GM21360 (cell line): ENCODE results near the gene MBOAT2.

Experiments used
- ATAC-seq: cut with Tn5 transposase; IDR thresholded peaks from one replicate; pipeline ENCODE4 v1.9.1; 2021; ENCODE audit warnings: mild to moderate bottlenecking, moderate library complexity; ENCODE audit not compliant: unreplicated experiment

The MBOAT2 gene

GRCh38 chr2:9018109-9018508, 14.6 kb upstream of the MBOAT2 start:
- ATAC-seq: no peak

- ATAC-seq: no peak
These were observed 13.9 kb upstream of the MBOAT2 start for GRCh38 chr2:9017411-9017810.

GRCh38 chr2:9015998-9016397, 12.5 kb upstream of the MBOAT2 start:
- no peak for ATAC-seq

GRCh38 chr2:9013403-9013802, 9.9 kb upstream of the MBOAT2 start:
- no peak for ATAC-seq

GRCh38 chr2:9010866-9011265, 7.4 kb upstream of the MBOAT2 start:
- ATAC-seq: no peak

GRCh38 chr2:9008951-9009664, 5.6 kb upstream of the MBOAT2 start:
- ATAC-seq: no peak

GRCh38 chr2:9006368-9006767, 2.9 kb upstream of the MBOAT2 start:
- ATAC-seq: no peak

- no peak for ATAC-seq
These were observed 1.1 kb upstream of the MBOAT2 start for GRCh38 chr2:9004338-9005204.

GRCh38 chr2:9003366-9003615, 193 bp downstream of the MBOAT2 start:
- no peak for ATAC-seq

GRCh38 chr2:9002637-9003365, 683 bp downstream of the MBOAT2 start:
- no peak for ATAC-seq

- no peak for ATAC-seq
These were observed 1.2 kb downstream of the MBOAT2 start for GRCh38 chr2:9002313-9002636.

GRCh38 chr2:9001778-9002177, 1.7 kb downstream of the MBOAT2 start:
- no peak for ATAC-seq

- no peak for ATAC-seq
These were observed 2.3 kb downstream of the MBOAT2 start for GRCh38 chr2:9001229-9001628.

GRCh38 chr2:9000442-9000841, 3.0 kb downstream of the MBOAT2 start:
- ATAC-seq: no peak

GRCh38 chr2:8999797-9000196, 3.7 kb downstream of the MBOAT2 start:
- ATAC-seq: no peak

- no peak for ATAC-seq
These were observed 4.4 kb downstream of the MBOAT2 start for GRCh38 chr2:8999102-8999446.

- no peak for ATAC-seq
These were observed 4.9 kb downstream of the MBOAT2 start for GRCh38 chr2:8998418-8999101.

- ATAC-seq: no peak
These were observed 5.9 kb downstream of the MBOAT2 start for GRCh38 chr2:8997631-8998030.

GRCh38 chr2:8997108-8997507, 6.4 kb downstream of the MBOAT2 start:
- ATAC-seq: no peak

GRCh38 chr2:8996006-8996405, 7.5 kb downstream of the MBOAT2 start:
- no peak for ATAC-seq

GRCh38 chr2:8994386-8994785, 9.1 kb downstream of the MBOAT2 start:
- ATAC-seq: no peak

- no peak for ATAC-seq
These were observed 9.6 kb downstream of the MBOAT2 start for GRCh38 chr2:8993902-8994278.
